Measurements from ENCODE around the gene TNNI3K.

Gene TNNI3K

GRCh38 chr1:74452035-74452434 lies 216.8 kb downstream of the TNNI3K start:
- DNase-seq: no peak

- DNase-seq: no peak
Measured at GRCh38 chr1:74453277-74453676, 218.1 kb downstream of the TNNI3K start.

GRCh38 chr1:74455390-74455789 lies 220.2 kb downstream of the TNNI3K start:
- DNase-seq: no peak

GRCh38 chr1:74457253-74457652 lies 222.1 kb downstream of the TNNI3K start:
- no peak for DNase-seq

GRCh38 chr1:74463333-74463988 lies 228.3 kb downstream of the TNNI3K start:
- no peak for DNase-seq

GRCh38 chr1:74464037-74464436 lies 228.8 kb downstream of the TNNI3K start:
- DNase-seq: no peak

GRCh38 chr1:74465193-74465681 lies 230.1 kb downstream of the TNNI3K start:
- DNase-seq: no peak

GRCh38 chr1:74467786-74468377 lies 232.7 kb downstream of the TNNI3K start:
- no peak for DNase-seq

GRCh38 chr1:74468982-74469603 lies 233.9 kb downstream of the TNNI3K start:
- DNase-seq: no peak

GRCh38 chr1:74470251-74470650 lies 235.1 kb downstream of the TNNI3K start:
- DNase-seq: no peak

- DNase-seq: no peak
Measured at GRCh38 chr1:74470936-74471335, 235.7 kb downstream of the TNNI3K start.

GRCh38 chr1:74471470-74471869 lies 236.3 kb downstream of the TNNI3K start:
- no peak for DNase-seq

- no peak for DNase-seq
Measured at GRCh38 chr1:74474585-74474984, 239.4 kb downstream of the TNNI3K start.

- no peak for DNase-seq
Measured at GRCh38 chr1:74478979-74479378, 243.8 kb downstream of the TNNI3K start.

GRCh38 chr1:74480068-74480467 lies 244.9 kb downstream of the TNNI3K start:
- DNase-seq: no peak

- no peak for DNase-seq
Measured at GRCh38 chr1:74481607-74482006, 246.4 kb downstream of the TNNI3K start.

GRCh38 chr1:74485622-74486021 lies 250.4 kb downstream of the TNNI3K start:
- no peak for DNase-seq

GRCh38 chr1:74486036-74486435 lies 250.8 kb downstream of the TNNI3K start:
- no peak for DNase-seq

GRCh38 chr1:74496669-74497068 lies 261.5 kb downstream of the TNNI3K start:
- DNase-seq: no peak

- DNase-seq: no peak
Measured at GRCh38 chr1:74498901-74499300, 263.7 kb downstream of the TNNI3K start.

GRCh38 chr1:74502432-74502831 lies 267.2 kb downstream of the TNNI3K start:
- DNase-seq: no peak

GRCh38 chr1:74502858-74503257 lies 267.7 kb downstream of the TNNI3K start:
- DNase-seq: no peak

- DNase-seq: peak; percentile 46
Measured at GRCh38 chr1:74504125-74504932, 269.1 kb downstream of the TNNI3K start.

All from femur (tissue), 1 donor.